G401.6 (cell line): ENCODE data around the gene EIPR1.

Experiments
- FAIRE-seq: peaks from 2 replicates; lab custom pipeline; 2012; peaks lifted over from hg19 to GRCh38; lab: Jason Lieb, UNC

The EIPR1 gene

DNA sequence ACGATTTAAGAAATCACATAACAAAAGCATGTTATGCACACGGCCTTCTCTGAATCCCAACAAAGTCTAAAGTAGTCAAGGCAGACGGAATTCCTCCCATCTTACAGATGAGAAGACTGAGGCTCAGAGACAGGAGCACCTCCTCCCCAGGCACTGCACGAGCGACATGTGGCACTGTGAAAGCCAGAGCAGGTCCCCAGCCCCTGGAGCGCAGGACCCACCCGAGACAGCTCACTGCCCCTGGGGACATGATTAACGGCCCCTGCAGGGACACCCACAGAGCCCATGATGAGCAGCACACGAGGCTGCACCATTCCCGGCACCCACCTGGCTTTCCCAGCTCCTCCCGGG, 53.6 kb downstream of the EIPR1 start:
- FAIRE-seq: no peak

DNA sequence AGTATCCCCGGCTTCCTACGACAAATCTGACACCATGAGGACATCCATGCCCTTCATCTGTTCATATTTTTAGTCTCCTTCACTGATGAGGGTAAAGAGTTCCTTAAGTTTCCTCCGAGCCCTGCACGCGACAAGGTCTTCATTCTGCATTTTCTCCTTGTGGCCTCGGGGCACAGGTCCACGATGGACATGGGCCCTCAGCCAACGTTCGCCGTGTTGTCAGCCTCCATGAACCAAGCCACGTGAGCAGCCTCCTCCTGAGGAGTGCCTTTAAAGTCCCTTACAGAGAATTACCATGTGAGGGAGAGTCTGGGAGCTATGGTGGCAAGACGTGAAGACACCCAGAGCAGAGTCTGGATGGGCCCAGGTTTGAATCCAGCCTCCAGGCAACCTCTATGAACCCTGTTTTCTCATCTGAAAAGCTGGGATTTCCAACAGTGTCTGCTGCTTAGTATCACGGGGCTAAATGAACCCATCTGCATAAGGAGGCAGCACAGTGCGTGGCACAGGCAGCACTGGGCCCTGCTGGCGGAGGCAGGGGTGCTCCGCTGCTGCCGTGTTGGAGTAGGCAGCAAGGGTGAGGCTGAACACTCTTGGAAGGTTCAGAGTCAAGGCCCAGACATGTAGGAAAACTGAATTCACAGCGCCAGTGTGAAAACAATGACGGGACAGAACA, 54.1 kb downstream of the EIPR1 start:
- FAIRE-seq: no peak

DNA sequence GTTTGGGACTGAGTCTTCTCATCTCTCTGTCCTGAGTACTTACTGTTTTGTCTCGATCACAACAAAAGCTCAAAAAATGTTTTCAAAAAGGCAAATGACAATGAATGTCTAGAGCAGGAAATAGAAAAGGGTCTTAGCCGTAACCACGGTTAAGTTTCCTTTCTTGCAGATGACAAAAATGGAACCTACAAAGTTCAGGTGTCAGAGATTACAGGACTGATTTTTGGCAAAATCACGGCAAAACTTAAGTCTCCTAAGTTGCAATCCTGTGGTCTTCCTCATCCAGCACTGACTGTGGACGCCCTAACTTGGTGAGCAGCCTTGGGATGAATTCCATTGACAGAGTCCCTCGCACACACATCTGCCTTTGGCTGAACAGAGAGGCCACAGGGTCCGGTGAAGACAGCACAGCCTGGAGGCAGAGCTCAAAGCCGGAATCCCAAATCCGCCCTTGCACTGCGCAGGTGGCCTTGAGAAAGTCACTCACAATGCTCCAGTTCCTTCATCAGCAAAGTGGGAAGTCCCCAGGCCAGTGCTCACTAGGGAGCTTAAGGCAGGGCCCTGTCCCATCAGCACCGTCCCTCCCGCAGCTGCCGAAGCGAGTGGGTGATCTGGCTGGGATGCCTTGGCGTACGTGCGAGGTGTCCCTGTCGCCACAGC, 55.2 kb downstream of the EIPR1 start:
- FAIRE-seq: no peak

DNA sequence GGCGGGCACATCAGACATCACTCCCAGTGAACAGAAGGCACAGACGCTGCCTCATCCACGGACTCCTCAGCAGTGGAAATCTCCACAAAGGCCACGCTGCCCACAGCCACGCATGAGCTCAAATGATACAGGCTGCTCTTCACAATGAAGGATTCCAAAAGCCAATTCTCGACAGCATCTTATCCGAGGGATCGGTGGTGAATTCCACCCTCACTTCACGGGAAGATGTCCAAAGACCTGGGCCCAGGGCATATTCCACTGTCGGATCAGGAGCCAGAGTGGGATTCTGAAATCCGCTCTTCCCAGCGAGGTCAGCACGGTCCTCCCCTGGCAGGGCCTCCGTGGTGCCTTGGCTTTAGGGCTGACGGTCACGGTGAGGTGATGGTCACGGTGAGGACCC, 55.8 kb downstream of the EIPR1 start:
- no peak for FAIRE-seq

DNA sequence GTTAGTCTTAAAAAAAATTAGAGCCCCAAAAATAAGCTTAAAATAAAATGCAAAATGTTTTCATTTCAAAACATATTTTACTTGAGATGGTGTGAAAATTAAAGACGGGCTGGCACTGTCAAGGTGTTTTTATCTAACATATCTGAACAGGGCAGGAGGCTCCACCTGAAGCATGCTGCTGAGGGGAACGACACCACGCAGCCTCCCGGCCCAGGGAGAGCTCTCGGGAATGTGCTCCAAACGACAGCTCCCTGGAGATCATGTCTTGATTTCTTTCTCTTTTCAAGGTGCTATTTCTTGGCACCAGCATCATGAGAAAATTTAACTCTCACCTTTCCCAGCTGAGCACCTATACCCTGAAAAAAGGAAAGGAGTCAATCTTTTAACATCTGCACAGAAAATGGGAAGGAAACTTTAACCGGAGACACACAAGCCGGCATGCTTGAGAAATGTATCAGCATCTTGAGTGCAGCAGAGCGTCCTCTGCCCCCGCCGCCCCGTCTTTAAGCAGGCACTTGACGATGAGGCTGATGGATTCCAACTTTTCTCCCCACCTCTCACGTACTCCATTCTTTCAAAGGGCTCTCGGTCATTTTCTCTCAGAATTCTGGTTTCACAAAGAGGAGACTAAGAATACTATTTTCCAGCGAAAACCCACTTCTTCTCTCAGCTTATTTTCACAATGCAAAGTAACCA, 56.6 kb downstream of the EIPR1 start:
- FAIRE-seq: no peak

DNA sequence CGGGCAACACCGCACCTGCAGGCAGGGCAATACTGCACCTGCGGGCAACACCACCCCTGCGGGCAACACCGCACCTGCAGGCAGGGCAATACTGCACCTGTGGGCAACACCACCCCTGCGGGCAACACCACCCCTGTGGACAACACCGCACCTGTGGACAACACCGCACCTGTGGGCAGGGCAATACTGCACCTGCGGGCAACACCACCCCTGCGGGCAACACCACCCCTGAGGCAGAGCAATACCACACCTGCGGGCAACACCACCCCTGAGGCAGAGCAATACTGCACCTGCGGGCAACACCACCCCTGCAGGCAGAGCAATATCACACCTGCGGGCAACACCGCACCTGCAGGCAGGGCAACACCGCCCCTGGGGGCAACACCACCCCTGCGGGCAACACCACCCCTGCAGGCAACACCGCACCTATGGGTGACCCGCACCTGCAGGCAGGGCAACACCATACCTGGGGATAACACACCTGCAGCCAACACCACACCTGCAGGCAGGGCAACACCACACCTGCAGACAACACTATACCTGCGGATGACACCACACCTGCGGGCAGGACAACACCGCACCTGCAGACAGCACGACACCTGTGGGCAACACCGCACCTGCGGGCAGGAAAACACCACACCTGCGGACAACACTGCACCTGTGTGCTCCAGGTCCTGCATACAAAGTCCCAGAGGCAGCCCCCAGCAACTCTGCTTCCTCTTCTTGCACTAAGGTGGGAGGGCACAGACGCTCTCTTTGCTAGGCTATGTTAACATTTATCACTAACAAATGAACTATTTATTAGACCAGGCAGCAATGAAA, 57.7 kb downstream of the EIPR1 start:
- no peak for FAIRE-seq

DNA sequence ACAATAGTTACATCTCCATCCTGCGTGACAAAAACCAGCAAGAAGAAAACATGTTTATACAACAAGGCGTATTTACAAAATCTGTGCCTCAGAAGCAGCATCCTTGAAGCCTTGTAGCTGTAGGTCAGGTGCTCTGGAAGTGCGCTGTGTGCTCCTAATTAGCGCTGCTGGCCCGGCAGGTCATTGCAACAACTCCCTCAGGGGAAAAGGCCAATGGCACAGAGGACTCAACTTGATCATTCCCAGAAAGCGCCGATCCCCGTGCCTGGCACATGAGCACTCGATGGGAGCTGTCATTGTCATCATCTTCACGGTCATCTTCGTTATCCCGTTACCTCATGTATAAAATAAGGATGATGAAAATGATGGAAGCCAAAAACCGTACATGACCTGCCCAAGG, 58.5 kb downstream of the EIPR1 start:
- no peak for FAIRE-seq

DNA sequence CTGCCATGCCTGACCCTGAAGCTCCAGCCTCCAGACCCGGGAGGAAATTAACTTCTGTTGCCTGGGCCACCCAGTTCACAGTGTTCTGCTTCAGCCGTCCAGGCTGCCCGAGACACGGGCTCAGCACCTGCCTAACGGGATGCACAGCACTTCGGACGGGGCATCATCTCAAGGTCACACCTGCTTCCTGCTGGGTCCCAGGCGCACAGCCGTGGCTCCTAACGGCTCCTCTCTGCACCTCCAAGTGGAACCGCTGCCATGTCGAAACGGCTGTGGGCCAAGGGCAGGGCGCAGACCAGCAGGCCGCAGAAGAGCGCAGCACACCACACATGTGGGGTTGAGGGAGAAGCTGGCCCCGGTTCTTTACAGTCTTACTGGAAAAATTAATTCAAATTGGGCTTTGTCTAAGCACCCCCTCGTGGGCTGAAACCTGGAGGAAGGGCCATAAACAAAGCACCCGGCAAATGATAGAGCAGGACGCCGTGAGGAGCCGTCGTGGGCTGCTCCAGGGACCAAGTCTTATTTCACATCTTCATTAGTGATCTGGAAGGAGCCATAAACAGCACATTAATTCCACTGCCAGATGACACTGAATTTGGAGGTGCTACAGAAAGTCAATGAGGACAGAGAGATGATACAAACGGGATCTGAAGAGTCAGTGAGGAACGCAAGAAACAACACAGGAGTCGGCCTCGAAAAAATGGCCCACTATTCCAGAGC, 59.6 kb downstream of the EIPR1 start:
- no peak for FAIRE-seq

DNA sequence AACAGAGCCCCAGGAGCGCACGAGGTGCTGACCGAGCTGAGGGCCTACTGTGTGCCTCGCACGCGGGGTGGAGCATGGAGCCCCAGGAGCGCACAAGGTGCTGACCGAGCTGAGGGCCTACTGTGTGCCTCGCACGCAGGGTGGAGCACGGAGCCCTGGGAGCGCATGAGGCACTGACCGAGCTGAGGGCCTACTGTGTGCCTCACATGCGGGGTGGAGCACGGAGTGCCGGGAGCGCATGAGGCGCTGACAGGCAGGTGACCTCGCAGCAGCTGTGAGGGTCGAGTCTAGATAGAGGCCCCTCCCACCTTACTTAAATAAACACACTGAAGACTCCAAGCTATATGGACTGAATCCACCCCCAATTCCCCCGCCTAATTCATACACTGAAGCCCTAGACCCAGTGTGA, 60.3 kb downstream of the EIPR1 start:
- FAIRE-seq: no peak

DNA sequence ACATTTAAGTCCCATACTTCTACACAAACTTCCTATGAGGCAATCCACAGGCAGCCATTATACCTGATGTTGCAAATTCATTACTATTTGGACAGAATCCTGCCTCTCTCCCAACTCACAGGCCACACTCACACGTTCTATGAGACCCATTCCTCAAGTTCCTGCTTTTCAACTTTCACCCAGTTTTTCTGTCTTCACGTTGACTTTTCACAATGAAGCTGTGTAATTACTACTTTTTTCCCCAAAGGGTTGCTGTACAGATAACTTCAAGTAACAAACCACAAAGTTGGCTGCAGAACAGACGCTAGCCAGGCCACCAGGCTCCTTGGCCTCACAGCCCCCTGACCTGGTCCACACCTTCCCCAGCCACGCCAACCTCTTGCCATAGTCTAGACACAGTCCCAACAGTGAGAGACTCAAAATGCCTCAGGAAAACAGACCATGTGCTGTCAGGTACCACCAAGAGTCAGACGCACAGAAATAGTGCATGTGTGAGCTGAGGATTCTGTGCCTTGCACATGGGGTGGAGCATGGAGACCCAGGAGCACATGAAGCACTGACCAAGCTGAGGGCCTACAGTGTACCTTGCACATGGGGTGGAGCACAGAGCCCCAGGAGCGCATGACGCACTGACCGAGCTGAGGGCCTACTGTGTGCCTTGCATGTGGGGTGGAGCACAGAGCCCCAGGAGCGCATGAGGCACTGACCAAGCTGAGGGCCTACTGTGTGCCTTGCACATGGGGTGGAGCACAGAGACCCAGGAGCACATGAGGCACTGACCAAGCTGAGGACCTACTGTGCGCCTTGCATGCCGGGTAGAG, 61.0 kb downstream of the EIPR1 start:
- no peak for FAIRE-seq

DNA sequence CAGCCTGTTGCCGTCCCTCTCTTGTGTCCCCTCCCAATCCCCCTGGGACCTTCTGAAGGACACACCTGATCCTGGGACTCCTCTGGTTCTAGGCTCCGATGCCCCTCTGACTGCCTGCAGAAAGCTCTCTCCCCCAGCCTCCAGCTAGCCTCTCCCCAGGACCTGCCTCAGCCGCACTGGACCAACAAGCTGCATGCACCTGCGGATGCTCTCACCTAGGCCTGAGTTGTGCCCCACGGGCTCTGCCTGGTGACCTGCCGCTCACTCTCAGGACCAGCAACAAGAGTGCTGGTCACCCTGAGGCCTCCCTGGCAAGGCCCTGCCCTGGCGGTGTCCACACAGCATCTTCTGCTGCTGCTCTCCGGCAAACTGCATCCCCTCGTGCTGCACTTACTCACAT, 63.0 kb downstream of the EIPR1 start:
- no peak for FAIRE-seq

DNA sequence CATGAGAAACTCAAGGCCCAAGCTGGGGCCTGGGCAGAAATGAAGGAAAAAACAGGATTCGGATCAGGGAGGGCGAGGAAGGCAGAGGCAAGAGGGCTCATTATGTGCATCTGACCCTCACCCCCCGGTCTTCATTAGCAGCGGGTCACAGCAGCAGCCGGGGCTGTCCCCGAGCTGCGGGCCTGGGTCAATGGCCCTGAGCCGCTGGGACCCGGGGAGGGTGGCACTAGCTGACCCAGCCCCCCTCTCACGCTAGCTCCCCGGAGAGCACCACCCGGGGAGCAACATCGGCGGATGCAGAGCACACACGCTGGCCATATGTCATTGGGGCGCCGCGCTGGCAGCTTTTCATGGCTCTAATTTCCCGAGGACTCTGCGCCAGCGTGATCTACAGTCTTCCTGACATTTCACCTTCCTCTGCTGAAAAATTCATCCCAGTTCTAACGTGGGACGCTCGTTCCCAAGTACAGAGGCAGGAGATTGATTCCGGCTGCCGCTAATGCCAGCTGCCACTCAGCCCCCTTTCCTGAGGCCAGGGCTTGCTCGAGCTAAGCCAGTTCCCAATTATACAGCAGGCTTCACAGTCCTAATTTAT, 63.7 kb downstream of the EIPR1 start:
- no peak for FAIRE-seq

DNA sequence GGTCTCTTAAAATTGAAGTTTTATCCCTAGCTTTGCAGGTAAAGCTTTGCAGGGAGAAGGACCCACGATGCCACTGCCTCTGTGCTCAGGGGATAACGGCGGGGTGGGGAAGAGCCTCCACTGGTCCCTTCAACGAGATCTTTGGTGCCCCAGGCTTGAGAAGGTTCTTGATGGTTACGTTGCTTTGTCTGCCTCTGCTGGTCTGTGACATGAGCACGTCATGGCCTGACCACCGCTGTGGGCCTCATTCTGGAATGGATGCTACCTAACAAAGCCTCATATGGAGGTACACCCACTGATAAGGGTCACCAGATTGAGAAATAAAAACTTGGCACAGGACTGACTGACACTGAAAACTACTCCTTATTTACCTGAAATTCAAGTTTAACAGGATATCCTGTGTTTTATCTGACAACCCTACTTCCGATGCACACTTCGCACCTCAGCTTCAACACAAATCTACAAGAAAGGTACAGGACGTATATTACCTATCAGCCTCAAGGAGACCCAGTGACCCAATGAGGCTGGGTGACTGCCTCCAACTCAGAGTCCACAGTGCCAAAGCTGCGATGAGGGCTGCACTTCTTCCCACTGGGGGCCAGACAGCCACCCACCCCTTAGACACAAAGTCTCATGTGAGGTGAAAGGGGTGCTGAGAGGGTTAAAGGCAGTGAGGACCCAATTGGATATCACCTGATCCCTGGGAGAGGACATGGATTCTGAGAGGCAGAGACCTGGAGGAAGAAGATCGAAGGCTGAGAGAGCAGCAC, 64.9 kb downstream of the EIPR1 start:
- FAIRE-seq: no peak

DNA sequence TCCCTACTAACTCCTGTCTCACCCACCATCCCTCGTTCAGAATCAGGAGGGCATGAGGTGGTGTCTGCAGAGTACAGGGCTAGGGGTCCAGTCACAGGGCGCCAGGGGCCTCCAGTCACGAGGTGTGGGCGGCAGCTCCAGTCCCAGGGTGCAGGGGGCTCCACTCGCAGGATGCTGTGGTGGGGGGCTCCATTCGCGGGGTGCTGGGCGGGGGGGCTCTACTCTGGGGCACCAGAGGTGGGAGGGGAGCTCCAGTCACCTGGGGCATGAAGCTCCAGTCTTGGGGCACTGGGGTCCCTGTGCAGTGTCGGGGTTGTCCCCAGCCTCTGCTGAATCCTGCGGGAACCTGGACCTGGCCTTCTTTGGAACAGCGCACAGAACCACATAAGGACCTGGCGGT, 66.0 kb downstream of the EIPR1 start:
- FAIRE-seq: no peak

DNA sequence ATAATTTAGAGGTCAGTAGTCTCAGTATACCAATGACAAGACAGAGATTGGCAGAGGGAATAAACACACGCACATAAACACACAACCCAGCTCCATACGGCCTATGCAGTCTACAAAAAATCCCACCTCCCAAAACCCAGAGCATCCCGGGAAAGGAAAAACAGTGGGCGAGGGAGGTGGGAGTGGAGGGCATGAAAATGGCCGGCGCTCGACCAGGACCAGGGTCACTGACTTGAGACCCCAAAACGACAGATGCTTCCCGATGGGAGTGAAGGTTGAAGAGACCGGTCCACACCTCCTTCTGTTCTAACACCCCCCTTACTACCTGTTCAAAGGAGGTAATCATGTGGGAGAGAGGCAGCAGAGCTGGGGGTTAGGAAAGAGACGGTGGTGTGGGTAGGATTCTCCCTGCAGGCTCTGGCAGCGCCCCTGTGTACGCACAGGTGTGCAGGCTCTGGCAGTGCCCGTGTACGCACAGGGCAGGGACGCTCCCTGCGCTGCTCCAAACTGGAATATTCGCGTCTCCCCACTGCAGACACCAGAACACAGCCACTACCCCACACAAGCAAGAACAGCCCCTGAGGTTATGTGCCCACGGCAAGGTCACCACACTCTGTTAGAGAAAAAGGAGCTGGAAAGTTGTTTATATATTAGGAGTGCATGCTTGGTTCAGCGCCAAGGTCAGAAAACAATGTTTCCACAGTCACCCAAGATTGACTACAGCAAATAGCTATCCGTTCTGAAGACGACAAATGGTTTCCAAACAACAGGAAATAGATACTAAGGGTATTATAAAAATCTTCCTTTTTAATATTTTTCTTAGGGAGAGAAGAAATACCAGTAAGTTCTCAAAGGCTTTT, 67.9 kb downstream of the EIPR1 start:
- no peak for FAIRE-seq

DNA sequence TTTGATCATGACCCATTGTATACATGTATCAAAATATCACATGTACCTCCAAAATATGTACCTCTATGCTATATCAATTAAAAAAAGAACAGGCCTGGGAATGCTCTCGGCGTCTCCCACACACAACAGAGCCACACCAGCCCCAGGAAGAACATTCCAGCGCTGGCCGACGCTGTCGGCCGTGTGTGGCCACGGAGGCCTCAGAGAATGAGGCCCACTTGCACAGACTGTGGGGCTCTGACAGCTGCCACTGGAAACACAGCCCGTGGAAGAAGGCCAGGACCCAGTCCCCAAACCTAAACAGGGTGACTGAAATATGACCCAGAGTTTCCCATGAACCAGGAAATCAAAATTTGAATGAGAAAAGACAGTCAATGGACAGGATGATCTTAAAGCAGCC, 69.7 kb downstream of the EIPR1 start:
- no peak for FAIRE-seq

DNA sequence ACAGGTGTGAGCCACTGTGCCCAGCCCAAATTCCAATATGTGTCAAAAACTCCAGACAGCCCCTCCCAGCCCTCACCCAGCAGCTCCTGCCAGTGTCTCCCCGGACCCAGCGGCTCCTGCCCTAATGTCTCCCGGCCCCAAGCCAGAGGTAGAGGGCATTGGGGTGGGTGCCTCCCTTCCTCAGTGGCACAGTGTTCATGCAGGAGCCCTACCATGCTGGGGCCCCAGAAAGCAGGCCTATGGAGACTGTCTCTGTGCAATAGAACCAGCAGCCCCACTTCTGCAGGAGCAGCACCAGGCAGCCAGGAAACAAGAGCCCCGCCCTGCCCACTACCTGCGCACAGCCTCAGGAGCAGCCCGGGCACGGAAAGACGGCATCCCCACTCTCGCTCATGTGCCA, 70.4 kb downstream of the EIPR1 start:
- no peak for FAIRE-seq

DNA sequence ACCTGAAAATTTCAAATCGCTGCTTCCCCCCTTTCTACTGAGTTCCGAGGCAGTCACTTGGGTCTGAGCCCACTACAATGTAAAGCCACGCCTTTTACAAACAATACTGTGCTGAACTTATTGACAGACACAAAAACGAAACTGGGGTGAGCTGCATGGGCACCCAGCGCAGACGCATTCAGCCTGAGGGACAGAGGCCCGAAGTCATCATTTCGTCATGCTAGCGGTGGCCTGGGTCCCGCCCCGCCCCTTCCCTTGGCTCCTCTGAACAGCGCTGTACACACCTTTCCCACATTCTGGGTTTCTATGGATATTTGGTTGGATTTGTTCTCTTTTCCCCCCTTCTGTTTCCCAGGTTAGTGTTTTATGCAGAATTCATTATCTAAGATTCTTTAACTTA, 71.7 kb downstream of the EIPR1 start:
- FAIRE-seq: no peak

DNA sequence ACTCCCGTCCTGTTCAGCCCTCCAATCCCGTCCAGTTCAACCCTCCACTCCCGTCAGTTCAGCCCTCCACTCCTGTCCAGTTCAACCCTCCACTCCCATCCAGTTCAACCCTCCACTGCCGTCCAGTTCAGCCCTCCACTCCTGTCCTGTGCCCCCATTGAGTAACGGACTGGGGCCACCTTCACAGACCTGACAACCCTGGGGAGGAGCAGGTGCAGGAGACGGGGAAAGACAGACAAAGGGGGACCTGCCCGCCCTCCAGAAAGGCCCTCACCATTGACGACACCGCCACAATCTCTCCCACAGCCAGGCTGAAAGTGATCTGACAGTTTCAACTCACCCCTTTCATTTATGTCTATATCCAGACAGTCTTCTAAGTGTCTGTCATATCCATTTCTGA, 72.2 kb downstream of the EIPR1 start:
- FAIRE-seq: no peak
